Measurements from ENCODE around the gene GABRA1. TPM values are rescaled to one million over a fixed set of nuclear protein-coding genes. Genes with fewer than 3 reads are reported as not detected.

Gene GABRA1
- polyA plus RNA-seq (2011; rRNA removed) = not detected in 2 replicates
- 0.28 TPM in 1 of 2 replicates, not detected in the other for polyA minus RNA-seq (2011; rRNA and poly(A)+ RNA removed)

DNA sequence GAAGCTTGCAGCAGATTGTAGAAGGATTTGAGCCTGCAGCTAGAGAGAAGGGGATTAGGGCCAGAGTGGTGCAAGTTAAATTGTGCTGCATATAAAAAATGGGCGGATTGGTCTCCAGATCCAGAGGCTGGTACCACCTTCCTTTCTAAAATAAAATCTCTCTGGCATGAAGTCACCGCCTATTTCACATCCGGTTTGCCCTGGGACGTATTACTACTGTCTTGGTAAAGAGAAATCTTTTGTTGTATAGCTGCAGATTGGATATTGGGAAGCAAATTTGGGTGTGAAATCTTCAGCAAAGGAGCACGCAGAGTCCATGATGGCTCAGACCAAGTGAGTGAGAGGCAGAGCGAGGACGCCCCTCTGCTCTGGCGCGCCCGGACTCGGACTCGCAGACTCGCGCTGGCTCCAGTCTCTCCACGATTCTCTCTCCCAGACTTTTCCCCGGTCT is at the start of gene GABRA1:
TSS of gene GABRA1 (plus strand) at position 180 of the 451 bp plus-strand sequence. CDS start 2,691 bp downstream, outside the sequence.
- TF ChIP-seq, protein P1, sequence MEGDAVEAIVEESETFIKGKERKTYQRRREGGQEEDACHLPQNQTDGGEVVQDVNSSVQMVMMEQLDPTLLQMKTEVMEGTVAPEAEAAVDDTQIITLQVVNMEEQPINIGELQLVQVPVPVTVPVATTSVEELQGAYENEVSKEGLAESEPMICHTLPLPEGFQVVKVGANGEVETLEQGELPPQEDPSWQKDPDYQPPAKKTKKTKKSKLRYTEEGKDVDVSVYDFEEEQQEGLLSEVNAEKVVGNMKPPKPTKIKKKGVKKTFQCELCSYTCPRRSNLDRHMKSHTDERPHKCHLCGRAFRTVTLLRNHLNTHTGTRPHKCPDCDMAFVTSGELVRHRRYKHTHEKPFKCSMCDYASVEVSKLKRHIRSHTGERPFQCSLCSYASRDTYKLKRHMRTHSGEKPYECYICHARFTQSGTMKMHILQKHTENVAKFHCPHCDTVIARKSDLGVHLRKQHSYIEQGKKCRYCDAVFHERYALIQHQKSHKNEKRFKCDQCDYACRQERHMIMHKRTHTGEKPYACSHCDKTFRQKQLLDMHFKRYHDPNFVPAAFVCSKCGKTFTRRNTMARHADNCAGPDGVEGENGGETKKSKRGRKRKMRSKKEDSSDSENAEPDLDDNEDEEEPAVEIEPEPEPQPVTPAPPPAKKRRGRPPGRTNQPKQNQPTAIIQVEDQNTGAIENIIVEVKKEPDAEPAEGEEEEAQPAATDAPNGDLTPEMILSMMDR (IDR thresholded peaks at IDR 0.05; ENCODE audit: low read depth, low read length) = no peak
- H3K27ac ChIP-seq (ENCODE audit: low read depth, low read length) = no peak within 1 kb of the TSS
- POLR2A ChIA-PET = no interaction called here
- peaks cover 7% of the 10 kb centered on the region for H3K9me3 ChIP-seq (ENCODE audit: control insufficient read depth, insufficient read depth, low read length)
- no peak for DNase-seq (ENCODE audit: low read depth, low spot score)
- CTCF ChIA-PET = no interaction called here
- no peak within 1 kb of the TSS for H3K4me3 ChIP-seq (ENCODE audit: low read depth, low read length)
- H3K27me3 ChIP-seq (ENCODE audit: control insufficient read depth, insufficient read depth, low read length) = no peaks in the 10 kb centered on the region

DNA sequence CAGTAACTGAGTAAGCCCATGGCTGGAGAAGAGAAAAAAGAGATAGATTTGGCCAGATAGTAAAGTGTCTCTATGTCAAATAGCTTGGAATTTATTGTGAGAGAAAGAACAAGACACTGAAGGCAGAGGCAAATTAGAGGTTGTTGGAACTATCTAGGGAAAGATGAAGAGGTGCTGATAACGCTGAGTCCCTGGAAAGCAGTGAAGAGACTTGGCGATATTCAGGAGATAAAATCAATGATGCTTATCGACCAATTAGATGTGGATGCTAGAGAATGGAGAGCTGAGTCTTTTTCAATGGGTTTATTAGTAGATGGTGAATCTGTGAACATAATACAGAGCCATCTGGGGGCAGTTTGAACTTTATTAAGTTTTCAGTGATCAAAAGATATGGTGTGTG is 48.6 kb upstream of the GABRA1 start:
- Histone ChIP-seq H3K27me3 (ENCODE audit: control insufficient read depth, insufficient read depth, low read length) (no peaks in the 10 kb centered on the region), H3K4me3 (ENCODE audit: low read depth, low read length) (no peak overlapping the region), H3K27ac (ENCODE audit: low read depth, low read length) (no peak overlapping the region), H3K9me3 (ENCODE audit: control insufficient read depth, insufficient read depth, low read length) (peaks cover 4% of the 10 kb centered on the region)
- ChIA-PET POLR2A (no interaction called here), CTCF (no interaction called here)
- TF ChIP-seq, protein P1 (IDR thresholded peaks at IDR 0.05; ENCODE audit: low read depth, low read length) = no peak
- DNase-seq (ENCODE audit: low read depth, low spot score) = no peak

DNA sequence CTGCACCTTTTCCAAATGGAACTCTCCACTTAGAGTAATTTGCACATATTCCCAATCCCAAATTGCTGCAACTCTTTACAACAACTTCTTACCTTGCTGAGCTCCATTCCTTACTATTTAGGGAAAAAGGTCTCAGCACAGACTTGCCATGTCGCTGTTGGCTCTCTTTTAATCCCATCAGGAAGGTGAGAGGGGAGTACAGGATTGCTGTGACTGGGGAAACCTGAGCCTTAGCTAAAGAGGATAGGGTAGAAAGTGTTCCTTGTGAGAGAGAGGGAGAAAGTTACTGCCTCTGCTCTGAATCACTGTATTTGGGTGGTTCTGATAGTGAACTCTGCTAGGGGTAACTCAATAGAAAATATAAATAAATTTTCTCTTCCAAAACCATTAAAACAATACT is 43.7 kb upstream of the GABRA1 start:
- CTCF ChIA-PET = no interaction called here
- H3K4me3 ChIP-seq (ENCODE audit: low read depth, low read length) = no peak overlapping the region
- no peak overlapping the region for H3K27ac ChIP-seq (ENCODE audit: low read depth, low read length)
- POLR2A ChIA-PET = no interaction called here
- no peak for DNase-seq (ENCODE audit: low read depth, low spot score)
- H3K27me3 ChIP-seq (ENCODE audit: control insufficient read depth, insufficient read depth, low read length) = no peaks in the 10 kb centered on the region
- TF ChIP-seq, protein P1 (IDR thresholded peaks at IDR 0.05; ENCODE audit: low read depth, low read length) = no peak
- peaks cover 4% of the 10 kb centered on the region for H3K9me3 ChIP-seq (ENCODE audit: control insufficient read depth, insufficient read depth, low read length)

GRCh38 chr5:161846746-161847145 is 1.2 kb upstream of the GABRA1 start:
- H3K27ac ChIP-seq (ENCODE audit: low read depth, low read length) = no peak overlapping the region
- H3K4me3 ChIP-seq (ENCODE audit: low read depth, low read length) = no peak overlapping the region
- DNase-seq (ENCODE audit: low read depth, low spot score) = no peak
- peaks cover 7% of the 10 kb centered on the region for H3K9me3 ChIP-seq (ENCODE audit: control insufficient read depth, insufficient read depth, low read length)
- CTCF ChIA-PET = no interaction called here
- no peaks in the 10 kb centered on the region for H3K27me3 ChIP-seq (ENCODE audit: control insufficient read depth, insufficient read depth, low read length)
- POLR2A ChIA-PET = no interaction called here
- TF ChIP-seq, protein P1 (IDR thresholded peaks at IDR 0.05; ENCODE audit: low read depth, low read length) = no peak

DNA sequence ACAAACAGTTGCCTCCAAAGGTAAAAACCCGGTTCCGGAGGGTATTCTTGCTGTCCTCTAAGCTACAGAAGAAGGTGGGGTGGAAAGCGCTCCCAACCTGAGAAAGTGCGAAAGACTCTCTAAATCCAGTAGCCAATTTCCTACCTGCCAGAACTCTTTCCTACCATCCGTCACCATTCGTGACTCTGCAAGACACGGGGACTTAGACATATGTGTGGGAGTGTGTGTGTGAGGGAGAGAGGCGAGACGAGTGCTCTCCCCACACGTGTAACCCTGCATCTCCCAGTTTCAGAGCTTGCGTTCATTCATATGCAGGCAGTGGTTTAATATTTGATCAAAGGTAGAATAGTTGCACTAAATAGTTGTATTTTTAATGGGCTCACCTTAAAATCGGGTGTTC is 473 bp upstream of the GABRA1 start:
- Histone ChIP-seq H3K9me3 (ENCODE audit: control insufficient read depth, insufficient read depth, low read length) (peaks cover 7% of the 10 kb centered on the region), H3K27ac (ENCODE audit: low read depth, low read length) (no peak overlapping the region), H3K27me3 (ENCODE audit: control insufficient read depth, insufficient read depth, low read length) (no peaks in the 10 kb centered on the region), H3K4me3 (ENCODE audit: low read depth, low read length) (no peak overlapping the region)
- TF ChIP-seq, protein P1 (IDR thresholded peaks at IDR 0.05; ENCODE audit: low read depth, low read length) = no peak
- ChIA-PET CTCF (no interaction called here), POLR2A (no interaction called here)
- DNase-seq (ENCODE audit: low read depth, low spot score) = no peak
